Activated CD4-positive, alpha-beta T cell treated with anti-CD3 and anti-CD28 coated beads, Interleukin-2, amount 50 U/mL, for 24 hours (primary cell): Measurements from ENCODE around the gene SERPINB12.

Experiments used
- DNase-seq, 2 donors: peaks; one replicate each; pipeline ENCODE4 v3.0.0-alpha.2; 2020; ENCODE audit warnings: low read depth in 1 of 2, low spot score in 1 of 2

SERPINB12 gene, protein sequence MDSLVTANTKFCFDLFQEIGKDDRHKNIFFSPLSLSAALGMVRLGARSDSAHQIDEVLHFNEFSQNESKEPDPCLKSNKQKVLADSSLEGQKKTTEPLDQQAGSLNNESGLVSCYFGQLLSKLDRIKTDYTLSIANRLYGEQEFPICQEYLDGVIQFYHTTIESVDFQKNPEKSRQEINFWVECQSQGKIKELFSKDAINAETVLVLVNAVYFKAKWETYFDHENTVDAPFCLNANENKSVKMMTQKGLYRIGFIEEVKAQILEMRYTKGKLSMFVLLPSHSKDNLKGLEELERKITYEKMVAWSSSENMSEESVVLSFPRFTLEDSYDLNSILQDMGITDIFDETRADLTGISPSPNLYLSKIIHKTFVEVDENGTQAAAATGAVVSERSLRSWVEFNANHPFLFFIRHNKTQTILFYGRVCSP

DNA sequence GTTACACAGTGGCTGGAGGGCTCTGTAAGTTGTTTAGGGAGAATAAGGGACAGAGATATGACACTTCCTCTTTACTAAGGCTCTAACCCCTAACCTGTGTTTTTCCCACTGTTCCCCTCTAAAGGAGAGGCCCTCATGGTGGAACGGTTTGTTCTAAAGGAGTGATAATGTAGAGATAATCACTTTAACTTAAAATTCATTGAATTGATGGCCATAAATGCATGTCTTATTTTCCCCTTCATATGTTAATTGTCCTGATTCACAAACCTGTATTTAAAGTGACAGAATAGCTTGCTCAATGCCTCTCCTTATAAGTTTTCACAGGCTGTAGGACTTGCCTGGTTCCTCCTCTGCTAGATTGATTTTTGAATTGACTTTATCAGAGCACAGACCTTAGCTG, at the start of gene SERPINB12:
Gene SERPINB12 (plus strand): TSS at position 301 of the 400 bp plus-strand sequence. CDS start 13,791 bp downstream, outside the sequence.
- no peak for DNase-seq

DNA sequence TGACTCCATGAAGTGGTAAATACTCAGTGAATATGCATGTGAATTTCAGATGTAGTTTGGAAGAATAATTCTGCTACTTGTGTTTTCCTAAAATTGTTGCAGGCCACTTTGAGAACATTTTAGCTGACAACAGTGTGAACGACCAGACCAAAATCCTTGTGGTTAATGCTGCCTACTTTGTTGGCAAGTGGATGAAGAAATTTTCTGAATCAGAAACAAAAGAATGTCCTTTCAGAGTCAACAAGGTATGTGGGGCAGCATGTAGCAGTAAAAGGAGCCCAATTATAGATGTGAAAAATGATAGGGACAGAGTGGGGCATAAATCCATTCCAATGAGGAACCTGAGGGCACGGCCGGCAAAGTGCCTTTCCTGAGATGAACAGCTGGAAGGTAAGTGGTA, 49.3 kb upstream of the SERPINB12 start:
- no peak for DNase-seq

GRCh38 chr18:63495675-63496074, 46.5 kb upstream of the SERPINB12 start:
- no peak for DNase-seq

- peak in 1 of 2 donors; percentile 9 for DNase-seq
Observed at GRCh38 chr18:63505566-63506335, 36.4 kb upstream of the SERPINB12 start.

DNA sequence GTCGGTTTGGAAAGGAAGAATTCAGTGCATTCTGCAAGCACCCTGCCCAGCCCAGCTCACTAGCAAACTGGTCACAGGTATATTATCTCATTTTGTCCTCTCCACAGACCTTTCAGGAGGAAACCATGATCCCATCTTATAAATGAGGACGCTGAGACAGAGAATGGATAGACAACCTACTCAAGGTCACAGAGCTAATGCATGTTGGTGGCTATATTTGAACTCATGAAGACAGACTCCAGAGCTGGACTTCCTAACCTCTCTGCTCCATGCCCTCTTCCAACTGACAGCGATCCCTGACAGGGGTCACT, 35.9 kb upstream of the SERPINB12 start:
- no peak for DNase-seq

DNA sequence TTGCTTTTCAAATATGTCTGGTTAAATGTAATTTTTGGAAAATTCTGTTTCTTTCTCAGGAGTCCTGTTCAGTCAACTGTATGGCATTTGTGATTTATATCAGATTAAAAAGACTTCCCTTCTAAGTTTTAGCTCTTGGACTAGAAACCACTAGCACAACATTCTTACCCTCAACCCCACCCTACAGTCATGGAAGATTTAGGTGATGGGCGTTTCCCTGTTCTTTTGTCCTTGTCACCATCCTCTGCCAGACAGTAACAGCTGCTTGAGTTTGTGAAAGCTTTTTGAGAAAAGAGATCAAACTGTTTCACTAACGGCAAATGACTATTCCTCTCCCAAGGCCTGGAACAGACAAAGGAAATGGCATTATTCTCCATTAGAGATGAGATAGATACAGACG, 33.6 kb upstream of the SERPINB12 start:
- DNase-seq, result no peak

- no peak for DNase-seq
Observed at GRCh38 chr18:63511285-63511684, 30.9 kb upstream of the SERPINB12 start.

DNA sequence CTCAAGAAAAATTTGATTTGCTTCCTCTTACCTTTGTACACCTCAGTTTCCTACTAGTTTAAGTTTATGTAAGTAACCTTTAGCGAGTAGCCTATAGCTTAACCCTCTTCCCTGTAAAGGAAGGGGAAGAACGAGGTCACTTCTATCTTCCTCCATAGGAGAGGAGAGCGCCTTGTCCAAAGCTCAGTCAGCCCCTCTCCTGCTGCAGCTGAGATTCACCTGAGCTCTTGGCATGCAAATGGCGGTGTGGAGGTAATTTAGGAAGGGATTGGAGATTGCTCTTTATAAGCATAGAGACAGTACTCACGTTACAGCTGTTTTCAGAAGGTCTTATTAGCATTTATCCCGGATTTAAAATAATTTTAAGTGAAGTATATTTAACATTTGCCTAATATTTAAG, 27.8 kb upstream of the SERPINB12 start:
- DNase-seq, result no peak

DNA sequence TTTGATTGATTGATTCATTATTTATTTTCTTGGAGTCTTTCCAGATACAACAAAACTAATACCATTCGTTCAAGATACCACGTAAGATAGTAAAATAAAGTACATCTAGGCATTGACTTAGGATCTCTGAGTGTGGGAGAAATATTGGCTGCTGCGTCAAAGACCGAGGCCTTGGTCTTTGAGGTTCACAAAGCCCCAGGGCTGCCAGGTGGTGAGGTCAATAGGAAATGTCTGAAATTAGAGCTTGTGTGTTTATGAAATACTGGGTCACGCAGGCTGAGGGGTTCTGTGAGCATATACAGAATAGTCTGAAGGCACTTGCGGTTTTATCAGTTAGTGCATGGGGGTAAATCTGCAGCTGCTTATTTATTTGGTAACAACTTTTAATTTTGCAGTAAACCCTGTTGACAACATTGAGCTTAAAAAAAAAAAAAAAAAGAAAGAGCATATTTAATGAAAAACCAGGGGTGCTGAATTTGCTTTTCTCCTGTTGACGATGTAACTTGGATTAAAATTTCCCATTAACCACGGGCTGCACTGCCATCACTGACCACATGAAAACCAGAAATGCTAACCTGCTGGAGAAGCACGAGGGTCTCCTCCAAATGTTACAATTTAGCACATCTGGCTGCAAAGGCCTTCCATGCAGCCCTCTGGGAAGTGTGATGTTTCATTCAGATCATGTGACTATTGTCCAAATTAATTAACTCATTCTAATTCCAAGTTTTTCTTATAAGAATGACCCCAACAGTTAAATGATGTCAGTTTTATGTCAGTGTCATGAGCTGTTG, 27.1 kb upstream of the SERPINB12 start:
- DNase-seq, result no peak

DNA sequence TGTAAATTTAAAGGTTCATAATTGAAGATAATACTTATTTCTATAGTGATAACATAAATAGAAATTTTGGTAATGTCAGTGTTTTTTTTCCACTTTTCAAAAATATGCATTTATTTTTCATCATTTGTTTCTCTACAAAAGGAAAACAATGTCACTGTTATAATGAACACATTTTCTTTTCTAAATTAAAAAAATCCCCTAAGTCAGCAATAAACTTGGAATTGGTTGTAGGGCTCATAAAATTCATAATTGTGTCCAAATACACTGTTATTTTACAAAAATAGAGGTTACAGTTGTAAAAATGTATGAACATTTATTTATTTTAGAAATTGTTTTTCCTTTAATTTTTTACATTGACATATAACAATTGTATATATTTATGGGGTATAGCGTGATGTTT, 26.4 kb upstream of the SERPINB12 start:
- DNase-seq, result no peak

DNA sequence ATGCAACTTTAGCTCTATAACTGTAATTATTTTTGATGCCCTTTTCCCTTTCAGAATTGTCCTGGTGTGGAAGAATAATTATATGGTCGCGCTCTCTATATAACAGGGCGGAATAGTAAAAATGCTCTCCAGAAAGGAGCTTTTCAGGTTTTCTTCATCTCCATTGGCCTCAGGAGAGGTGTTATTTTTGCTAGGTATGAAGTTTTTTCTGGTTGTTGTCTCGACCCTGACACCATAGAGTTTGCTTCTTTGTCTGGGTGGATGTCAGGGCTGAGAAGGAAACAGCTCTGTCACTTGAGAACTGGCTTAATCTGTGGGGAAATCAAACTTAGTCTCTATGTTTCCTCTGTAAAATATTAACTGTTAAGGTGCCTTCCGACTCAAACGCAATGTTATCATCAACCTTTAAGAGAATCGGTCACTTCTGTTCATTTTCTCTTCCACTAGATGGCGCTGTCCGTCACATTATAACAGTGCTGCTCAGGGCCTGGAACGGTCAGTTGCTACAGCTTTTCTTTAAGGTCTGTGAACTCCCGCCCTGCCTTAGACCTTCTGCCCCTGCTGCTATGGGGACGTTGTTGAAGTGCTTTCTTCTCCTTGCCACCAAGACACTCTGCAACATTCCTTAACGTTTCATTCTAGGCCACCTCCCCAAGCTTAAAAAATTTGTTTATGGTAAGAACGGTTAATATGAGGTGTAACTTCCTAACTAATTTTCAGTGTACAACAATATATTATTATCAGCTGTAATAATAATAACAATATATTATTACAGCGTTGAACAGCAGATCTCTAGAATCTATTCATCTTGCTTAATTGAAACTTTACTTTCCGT, 23.8 kb upstream of the SERPINB12 start:
- peak in 1 of 2 donors; percentile 56 for DNase-seq

DNA sequence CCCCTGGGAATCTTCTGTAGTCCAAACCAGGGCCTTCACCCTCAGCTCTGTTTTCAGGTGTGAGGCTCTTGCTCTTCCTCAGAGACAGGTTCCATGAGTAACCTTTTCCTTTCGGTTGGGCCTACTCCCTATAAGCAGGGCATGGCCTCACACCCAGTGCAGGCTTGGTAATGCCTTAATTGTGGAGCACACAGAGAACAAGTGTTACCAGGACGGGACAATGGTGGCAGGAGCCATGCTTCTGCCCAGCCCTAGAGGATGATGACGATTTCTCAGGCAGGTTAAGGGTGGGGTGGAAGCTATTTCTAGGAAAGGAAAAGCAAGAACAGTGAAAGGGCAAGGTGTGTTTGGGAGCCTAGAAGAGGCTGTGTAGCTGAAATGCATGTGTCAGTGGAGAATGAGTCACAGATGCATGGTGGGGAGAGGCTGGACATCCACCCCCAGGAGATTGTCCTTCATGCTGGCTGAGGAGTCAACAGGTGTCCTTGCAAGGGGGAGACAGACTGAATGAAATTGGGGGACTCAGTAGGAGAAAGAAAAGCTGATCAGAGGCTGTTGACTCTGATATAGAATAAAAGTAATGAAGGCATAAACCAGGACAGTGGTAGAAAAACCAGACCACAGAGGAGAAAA, 22.0 kb upstream of the SERPINB12 start:
- no peak for DNase-seq

GRCh38 chr18:63523660-63524059, 18.5 kb upstream of the SERPINB12 start:
- no peak for DNase-seq

DNA sequence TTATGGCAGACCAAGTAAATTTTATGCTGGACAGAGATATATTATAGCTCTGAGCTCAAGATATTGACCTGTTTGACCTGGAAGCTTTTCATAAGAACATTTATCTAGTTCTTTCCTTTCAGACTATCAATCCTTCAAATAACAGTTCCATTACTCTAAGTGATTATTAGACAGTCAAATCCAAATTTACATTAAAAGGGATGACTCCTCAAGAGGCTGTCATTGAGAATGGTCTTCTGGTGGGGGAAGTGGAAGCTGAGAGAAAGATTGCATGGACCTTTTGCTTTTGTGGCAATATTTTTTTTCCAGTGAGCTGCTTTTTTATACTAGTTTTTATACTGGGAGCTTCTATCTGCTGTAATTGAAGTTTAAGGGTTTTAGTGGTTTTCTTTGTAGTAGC, 14.9 kb upstream of the SERPINB12 start:
- DNase-seq, result no peak

GRCh38 chr18:63528863-63529492, 13.2 kb upstream of the SERPINB12 start:
- no peak for DNase-seq

GRCh38 chr18:63532471-63532870, 9.7 kb upstream of the SERPINB12 start:
- DNase-seq, result no peak

DNA sequence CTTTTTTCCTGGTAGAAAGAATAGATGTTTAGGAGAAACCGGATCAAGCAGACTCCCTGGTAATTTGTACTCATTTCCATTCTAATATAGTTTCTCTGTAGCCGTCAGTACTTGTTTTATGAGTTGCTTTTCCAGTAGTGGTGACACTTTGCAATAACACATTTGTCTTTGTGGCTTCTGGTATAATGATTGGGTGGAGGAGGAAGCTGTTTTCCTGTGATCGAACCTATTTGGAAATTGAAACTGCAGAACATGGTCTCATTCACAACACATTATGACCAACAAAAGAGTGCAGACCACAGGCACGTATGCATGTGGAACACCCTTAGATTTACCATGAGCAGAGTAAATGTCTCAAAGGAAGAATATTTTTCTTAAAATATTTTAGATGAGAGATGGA, 7.6 kb upstream of the SERPINB12 start:
- no peak for DNase-seq

- DNase-seq, result no peak
Observed at GRCh38 chr18:63539904-63540510, 2.2 kb upstream of the SERPINB12 start.

DNA sequence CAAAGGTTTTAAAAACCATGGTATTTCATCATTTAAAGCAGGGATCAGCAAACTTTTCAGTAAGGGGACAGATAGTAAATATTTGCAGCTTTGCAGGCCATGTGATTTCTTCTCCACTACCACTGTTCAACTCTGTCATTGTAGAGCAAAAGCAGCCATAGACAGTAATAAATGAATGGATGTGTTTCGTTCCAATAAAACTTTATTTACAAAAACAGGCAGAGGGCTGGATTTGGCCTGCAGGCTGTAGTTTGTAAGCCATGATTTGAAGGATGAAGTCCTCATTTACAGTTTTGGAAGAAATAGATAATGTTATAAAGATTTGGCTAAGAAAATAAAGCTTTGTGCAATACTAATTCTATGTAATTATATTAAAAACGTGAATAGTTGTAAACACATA, 1.8 kb downstream of the SERPINB12 start:
- DNase-seq, result no peak
